Keratinocyte (primary cell): ENCODE results near the gene DHCR7. TPM values are rescaled to one million over a fixed set of nuclear protein-coding genes. Genes with fewer than 3 reads are reported as not detected.

ENCODE experiments used
- DNase-seq: peaks from one replicate; pipeline ENCODE4 v3.0.0-alpha.2; 2011; ENCODE audit warnings: low read depth, missing footprints, low spot score
- FAIRE-seq: peaks from 2 replicates; lab custom pipeline; 2011; peaks lifted over from hg19 to GRCh38; lab: Jason Lieb, UNC
- H2AFZ ChIP-seq: 2 replicates; pipeline ENCODE4 v1.6.0; 2012; ENCODE audit warnings: low read length, control low read depth, inconsistent platforms; ENCODE audit not compliant: control insufficient read depth
- H3K27ac ChIP-seq: 2 replicates; pipeline ENCODE4 v1.5.1; 2011; ENCODE audit warnings: low read length; ENCODE audit not compliant: control insufficient read depth, insufficient read depth
- H3K27me3 ChIP-seq: 3 replicates; pipeline ENCODE4 v1.6.0; 2011; ENCODE audit warnings: low read length; ENCODE audit not compliant: control insufficient read depth, insufficient read depth; ENCODE audit errors: extremely low read depth
- H3K36me3 ChIP-seq, 2 experiments: 2 replicates in 1 of 2; 3 replicates in 1 of 2; pipeline ENCODE4 v1.5.1; 2011; ENCODE audit warnings: low read length in 2 of 2, mild to moderate bottlenecking in 1 of 2; ENCODE audit not compliant: control insufficient read depth in 2 of 2, insufficient read depth in 2 of 2; ENCODE audit errors: extremely low read depth in 1 of 2
- H3K4me1 ChIP-seq: 3 replicates; pipeline ENCODE4 v1.5.1; 2011; ENCODE audit warnings: low read length; ENCODE audit not compliant: control insufficient read depth, insufficient read depth; ENCODE audit errors: extremely low read depth
- H3K4me2 ChIP-seq: 3 replicates; pipeline ENCODE4 v1.6.0; 2011; ENCODE audit warnings: low read depth, low read length; ENCODE audit not compliant: control insufficient read depth, insufficient read depth; ENCODE audit errors: extremely low read depth
- H3K4me3 ChIP-seq, 3 experiments: fragments of 200-600 bp in 1 of 3; sonication (generic) in 1 of 3; 2 replicates in 2 of 3; 3 replicates in 1 of 3; pipeline ENCODE4 v1.5.1; 2011 to 2016; ENCODE audit warnings: low read length in 3 of 3, mild to moderate bottlenecking in 3 of 3, control low read depth in 2 of 3, inconsistent platforms in 1 of 3, low read depth in 1 of 3, mixed read lengths in 1 of 3, mixed run types in 1 of 3, moderate library complexity in 1 of 3; ENCODE audit not compliant: control insufficient read depth in 2 of 3, insufficient read depth in 2 of 3; ENCODE audit errors: extremely low read depth in 1 of 3
- H3K79me2 ChIP-seq: 2 replicates; pipeline ENCODE4 v1.6.0; 2012; ENCODE audit warnings: low read length; ENCODE audit not compliant: control insufficient read depth, insufficient read depth
- H3K9ac ChIP-seq: 3 replicates; pipeline ENCODE4 v1.6.0; 2011; ENCODE audit warnings: low read length; ENCODE audit not compliant: control insufficient read depth, insufficient read depth; ENCODE audit errors: extremely low read depth
- H3K9me1 ChIP-seq: 3 replicates; pipeline ENCODE4 v1.6.0; 2011; ENCODE audit warnings: low read length; ENCODE audit not compliant: control insufficient read depth, insufficient read depth; ENCODE audit errors: extremely low read depth
- H3K9me3 ChIP-seq: 2 replicates; pipeline ENCODE4 v1.5.1; 2012; ENCODE audit warnings: low read depth, low read length; ENCODE audit not compliant: control insufficient read depth
- H4K20me1 ChIP-seq: 3 replicates; pipeline ENCODE4 v1.6.0; 2011; ENCODE audit warnings: low read length; ENCODE audit not compliant: control insufficient read depth, insufficient read depth; ENCODE audit errors: extremely low read depth
- CTCF ChIP-seq, 3 experiments: IDR thresholded peaks in 1 of 3; conservative IDR thresholded peaks in 1 of 3; optimal IDR thresholded peaks in 1 of 3; 2 replicates in 2 of 3; 3 replicates in 1 of 3; pipeline versions ENCODE3 to v1.5.1; 2011; ENCODE audit warnings: low read length in 3 of 3, mild to moderate bottlenecking in 3 of 3, moderate library complexity in 2 of 3, control low read depth in 1 of 3, inconsistent platforms in 1 of 3; ENCODE audit not compliant: insufficient read depth in 2 of 3; ENCODE audit errors: extremely low read depth in 1 of 3
- EZH2 ChIP-seq: IDR thresholded peaks from one replicate; pipeline ENCODE4 v1.6.1; 2012; ENCODE audit warnings: inconsistent platforms, mild to moderate bottlenecking, low read length, moderate library complexity
- dilution Hi-C: fragments of 300-500 bp; cut with MboI; formaldehyde crosslinking; loops from one replicate; pipeline ENCODE4 v1.7.0; 2020; ENCODE audit warnings: low sequenced_read_pairs; ENCODE audit not compliant: extremely low pct_ligation_motif_present
- polyA minus RNA-seq, 3 experiments: library from RNA; depleted of rRNA, polyadenylated mRNA; stranded (reverse); fragments of >200 nt; gene quantifications; 1 replicate in 1 of 3; 2 replicates in 1 of 3; 3 replicates in 1 of 3; pipeline ENCODE4 v1.2.3, GENCODE V29; 2011
- polyA plus RNA-seq, 5 experiments: library from polyadenylated mRNA; depleted of rRNA in 3 of 5; stranded (reverse) in 3 of 5; stranded (forward) in 1 of 5; unstranded in 1 of 5; fragments of >200 nt; gene quantifications; 1 replicate in 1 of 5; 2 replicates in 3 of 5; 3 replicates in 1 of 5; pipeline versions ENCODE4 v1.2.1 to v1.2.3, GENCODE V29; 2011 to 2012; ENCODE audit warnings: missing spikeins in 2 of 5, low read depth in 1 of 5, low replicate concordance in 1 of 5

The DHCR7 gene
- polyA plus RNA-seq, result 128 to 157 TPM (median 143 TPM) in 3 replicates
- polyA plus RNA-seq (2011; ENCODE audit: low read depth), result 28.1 TPM
- 73.9 and 86.2 TPM in 2 replicates for polyA plus RNA-seq (2011; cell fraction: cytosol; rRNA removed)
- polyA plus RNA-seq (2011; cell fraction: nucleus; rRNA removed), result 170 and 178 TPM in 2 replicates
- polyA plus RNA-seq (2012; ENCODE audit: low replicate concordance), result 68.2 and 194 TPM in 2 replicates
- polyA minus RNA-seq, result 153 to 420 TPM (median 173 TPM) in 3 replicates
- 193 TPM for polyA minus RNA-seq (2011; cell fraction: cytosol; rRNA and poly(A)+ RNA removed)
- 247 and 301 TPM in 2 replicates for polyA minus RNA-seq (2011; cell fraction: nucleus; rRNA and poly(A)+ RNA removed)

DNA sequence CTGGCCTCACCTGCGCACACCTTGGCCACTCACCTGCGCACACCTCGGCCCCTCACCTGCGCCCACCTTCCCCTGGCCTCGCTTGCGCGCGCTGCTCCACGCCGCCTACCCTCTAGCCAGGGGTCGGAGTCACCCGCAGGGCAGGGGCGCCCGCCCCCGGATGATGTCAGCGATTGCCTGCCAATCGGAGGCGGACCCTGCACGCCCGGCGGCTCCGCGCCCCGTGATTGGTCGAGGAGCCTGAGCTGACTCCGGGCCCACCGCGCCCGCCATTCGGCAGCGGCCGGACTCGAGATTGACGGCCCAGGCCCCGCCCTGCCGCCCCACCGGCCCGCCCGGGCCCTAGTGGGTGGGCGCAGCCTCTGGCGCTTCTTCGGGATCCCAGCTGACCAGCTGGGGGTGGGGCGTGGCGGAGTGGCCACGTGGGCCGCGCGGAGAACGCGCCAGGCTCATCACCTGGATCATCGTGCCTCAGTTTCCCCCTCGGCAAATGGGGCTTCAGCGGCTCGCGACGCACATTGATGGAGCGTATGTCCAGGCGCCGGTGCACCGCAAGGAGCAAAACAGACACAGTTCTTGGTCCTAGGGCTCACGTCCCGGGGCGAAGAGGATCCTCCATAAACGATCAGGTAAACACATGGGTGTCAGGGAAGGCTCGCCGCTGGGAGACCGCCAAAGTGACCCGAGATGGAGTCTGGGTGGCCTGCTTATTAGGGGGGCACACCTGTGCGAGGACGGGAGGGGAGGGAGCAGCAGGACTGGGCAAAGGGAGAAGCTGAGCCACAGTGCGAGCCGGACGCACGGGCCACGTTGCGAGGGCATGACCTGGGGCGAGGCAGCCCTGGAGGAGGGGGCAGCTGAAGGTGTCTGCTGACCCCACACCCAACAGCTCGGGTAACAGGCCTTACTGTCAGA is at the start of gene DHCR7:
Gene DHCR7 (minus strand): TSS at position 137 of the 915 bp plus-strand sequence. CDS start 3,441 bp downstream, outside the sequence.
- Histone ChIP-seq H3K4me1 (peaks cover 46% of the 10 kb centered on the region), H3K79me2 (peaks cover 50% of the 10 kb centered on the region), H4K20me1 (peaks cover 11% of the 10 kb centered on the region), H3K4me2 (peak within 1 kb of the TSS; percentile 95), H3K9ac (peak within 1 kb of the TSS; percentile 89), H3K9me1 (peaks cover 4% of the 10 kb centered on the region), H3K27ac (peak within 1 kb of the TSS; percentile 76), H3K9me3 (no peaks in the 10 kb centered on the region), H3K27me3 (no peaks in the 10 kb centered on the region), H2AFZ (peak within 1 kb of the TSS; percentile 94), H3K4me3 (peak within 1 kb of the TSS; percentile 91 to 98 (median 92)), H3K36me3 (peaks cover 21 to 30% of the 10 kb centered on the region in 2 experiments)
- TF ChIP-seq CTCF (optimal IDR thresholded peaks at IDR 0.05 in 1 of 3, IDR thresholded peaks at IDR 0.05 in 1 of 3, conservative IDR thresholded peaks at IDR 0.05 in 1 of 3; ENCODE audit: extremely low read depth in 1 of 3, insufficient read depth in 2 of 3, low read length in 3 of 3) (no peak), EZH2 (no peak)
- dilution Hi-C loops, result no loop called here
- FAIRE-seq (no peak), DNase-seq (peak; percentile 73)

DNA sequence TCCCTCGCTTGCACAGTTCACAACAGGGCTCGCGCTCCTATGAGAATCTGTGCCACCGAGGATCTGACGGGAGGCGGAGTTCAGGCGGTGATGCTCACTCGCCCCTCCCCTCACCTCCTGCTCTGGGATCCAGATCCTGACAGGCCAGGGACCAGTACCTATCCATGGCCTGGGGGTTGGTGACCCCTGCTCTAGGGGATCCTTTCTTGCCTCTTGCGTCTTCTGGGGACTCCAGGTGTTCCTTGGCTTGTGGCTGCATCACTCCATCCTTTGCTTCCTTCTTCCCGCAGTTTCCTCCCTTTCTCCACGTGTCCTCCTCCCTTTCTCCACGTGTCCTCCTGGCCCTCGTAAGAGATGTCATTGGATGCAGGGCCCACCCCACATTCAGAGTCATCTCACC is 48.2 kb upstream of the DHCR7 start:
- FAIRE-seq, result no peak
- no peaks in the 10 kb centered on the region for H3K9me3 ChIP-seq
- no peak for DNase-seq
- no peak overlapping the region for H3K4me2 ChIP-seq
- H3K79me2 ChIP-seq, result no peaks in the 10 kb centered on the region
- no peaks in the 10 kb centered on the region for H4K20me1 ChIP-seq
- TF ChIP-seq EZH2 (no peak), CTCF (optimal IDR thresholded peaks at IDR 0.05 in 1 of 3, IDR thresholded peaks at IDR 0.05 in 1 of 3, conservative IDR thresholded peaks at IDR 0.05 in 1 of 3; ENCODE audit: extremely low read depth in 1 of 3, insufficient read depth in 2 of 3, low read length in 3 of 3) (no peak)
- dilution Hi-C loops, result no loop called here
- H3K27me3 ChIP-seq, result no peaks in the 10 kb centered on the region
- no peak overlapping the region for H2AFZ ChIP-seq
- no peaks in the 10 kb centered on the region for H3K4me1 ChIP-seq
- H3K36me3 ChIP-seq, result peaks cover 33 to 37% of the 10 kb centered on the region in 2 experiments
- H3K4me3 ChIP-seq, result no peak overlapping the region
- no peak overlapping the region for H3K9ac ChIP-seq
- no peaks in the 10 kb centered on the region for H3K9me1 ChIP-seq
- H3K27ac ChIP-seq, result no peak overlapping the region
